Aorta (tissue), 5 donors: ENCODE measurements around the gene RBMX. TPM values are rescaled to one million over a fixed set of nuclear protein-coding genes. Genes with fewer than 3 reads are reported as not detected.

Experiments
- ATAC-seq: fragments of 200-7000 bp; cut with Tn5 transposase; one replicate; pipeline ENCODE4 v1.9.1; 2022; ENCODE audit warnings: moderate library complexity; ENCODE audit not compliant: low FRiP score
- DNase-seq, 2 donors: peaks; one replicate each; pipeline ENCODE4 v3.0.0-alpha.2; 2020
- H3K27ac ChIP-seq, 2 donors: one replicate each; pipeline ENCODE4 v1.5.1; 2013; ENCODE audit warnings: low read length in 2 of 2, mild to moderate bottlenecking in 2 of 2, moderate library complexity in 2 of 2, control low read depth in 1 of 2, inconsistent platforms in 1 of 2, low read depth in 1 of 2
- H3K27me3 ChIP-seq, 2 donors: one replicate each; pipeline ENCODE4 v1.6.1; 2013; ENCODE audit warnings: control low read depth in 1 of 2, low read length in 1 of 2, mild to moderate bottlenecking in 1 of 2, moderate library complexity in 1 of 2; ENCODE audit not compliant: insufficient read depth in 2 of 2, control insufficient read depth in 1 of 2
- H3K36me3 ChIP-seq, 2 donors: one replicate each; pipeline ENCODE4 v1.6.1; 2013; ENCODE audit warnings: control low read depth in 1 of 2, low read length in 1 of 2, mild to moderate bottlenecking in 1 of 2; ENCODE audit not compliant: insufficient read depth in 2 of 2, control insufficient read depth in 1 of 2
- H3K4me1 ChIP-seq, 2 donors: one replicate each; pipeline ENCODE4 v1.6.1; 2013; ENCODE audit warnings: low read length in 2 of 2, control low read depth in 1 of 2, mild to moderate bottlenecking in 1 of 2, moderate library complexity in 1 of 2; ENCODE audit not compliant: insufficient read depth in 2 of 2, control insufficient read depth in 1 of 2
- H3K4me3 ChIP-seq, 2 donors: one replicate each; pipeline ENCODE4 v1.5.1; 2013; ENCODE audit warnings: low read length in 2 of 2, control low read depth in 1 of 2, mild to moderate bottlenecking in 1 of 2
- H3K9me3 ChIP-seq: one replicate; pipeline ENCODE4 v1.6.1; 2013; ENCODE audit warnings: mild to moderate bottlenecking, low read length; ENCODE audit not compliant: control insufficient read depth
- WGBS, 2 donors: extraction: QIAGEN DNeasy Blood & Tissue Kit; methylation state at CpG; one replicate each; pipeline ENCODE4 v1.1.7; 2013; 5-methylcytosine and 5-hydroxymethylcytosine counted together
- intact Hi-C, 2 donors: fragments of 100-400 bp; cut with DNase I; formaldehyde crosslinking; loops; one replicate each; pipeline versions ENCODE4 v1.14.2 to v1.15.0; 2022
- polyA plus RNA-seq, 2 donors: library from polyadenylated mRNA; stranded (reverse); fragments of 200-250 nt; gene quantifications; one replicate each; pipeline ENCODE4 v1.2.3, GENCODE V29; 2013
- total RNA-seq, 2 donors: library from RNA; stranded (reverse); fragmentation: NEBNext Ultra II Directional; extraction: Animal tissue kit (Norgen Biotek cat#: 25700); gene quantifications; one replicate each; pipeline ENCODE4 v1.2.1, GENCODE V29; 2021
- donor health status: healthy with polysubstance abuse.
- donor health status: Bipolar disorder and iron deficiency.
- donor health status: DM: no; HTN: no; CAD: no.
- donor health status: DM: no; HTN: no; CAD: no.
- donor health status: DM: yes; HTN: yes; CAD: no.

RBMX gene
- total and polyA plus RNA-seq, 4 donors: 88.0 to 131 (median 129) TPM

GRCh38 chrX:136835761-136836160 is 44.8 kb downstream of the RBMX start:
- H3K36me3 ChIP-seq: no peaks in the 10 kb centered on the region
- no peak for DNase-seq
- WGBS, 2 donors: 58 to 72% methylated on average over 4 of the region's 4 CpGs
- no peaks in the 10 kb centered on the region for H3K4me1 ChIP-seq
- no peaks in the 10 kb centered on the region for H3K9me3 ChIP-seq
- no peak overlapping the region for H3K27ac ChIP-seq
- no peaks in the 10 kb centered on the region for H3K27me3 ChIP-seq
- ATAC-seq: no peak
- H3K4me3 ChIP-seq: no peak overlapping the region
- intact Hi-C loops: no loop called here

GRCh38 chrX:136829413-136829812 is 51.1 kb downstream of the RBMX start:
- intact Hi-C loops: no loop called here
- 85 to 92% methylated on average over 5 of the region's 5 CpGs for WGBS, 2 donors
- no peak for ATAC-seq

DNA sequence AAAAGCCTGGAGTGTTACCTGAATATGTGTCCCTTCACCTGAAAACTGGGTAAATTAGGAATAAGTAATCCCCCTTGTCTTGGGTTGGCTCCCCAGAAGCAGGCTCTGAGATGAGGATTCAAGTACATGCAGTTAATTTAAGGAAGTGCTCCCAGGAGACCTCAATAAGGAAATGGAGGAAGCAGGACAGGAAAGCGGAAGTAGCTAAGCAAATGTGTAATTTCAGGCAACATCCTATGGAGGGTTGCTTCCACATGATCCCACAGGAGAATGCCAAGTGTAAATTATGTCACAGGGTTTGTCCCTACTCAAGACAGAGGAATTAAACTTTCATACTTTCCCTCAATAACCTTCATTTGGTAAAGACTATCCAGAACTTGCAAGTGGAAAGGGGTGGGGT is 51.7 kb downstream of the RBMX start:
- H3K4me1 ChIP-seq: no peaks in the 10 kb centered on the region
- intact Hi-C loops: no loop called here
- no peak overlapping the region for H3K4me3 ChIP-seq
- H3K27me3 ChIP-seq: no peaks in the 10 kb centered on the region
- no peaks in the 10 kb centered on the region for H3K9me3 ChIP-seq
- ATAC-seq: no peak
- 76 to 94% methylated on average over 1 of the region's 1 CpG for WGBS, 2 donors
- no peaks in the 10 kb centered on the region for H3K36me3 ChIP-seq
- DNase-seq: no peak
- no peak overlapping the region for H3K27ac ChIP-seq

More at GRCh38 chrX:136829413-136829812, 51.1 kb downstream of the RBMX start:
- H3K9me3 ChIP-seq: no peaks in the 10 kb centered on the region
- no peak for DNase-seq
- H3K36me3 ChIP-seq: no peaks in the 10 kb centered on the region
- H3K27ac ChIP-seq: no peak overlapping the region
- H3K27me3 ChIP-seq: no peaks in the 10 kb centered on the region
- no peak overlapping the region for H3K4me3 ChIP-seq
- no peaks in the 10 kb centered on the region for H3K4me1 ChIP-seq

- 52 to 64% methylated on average over 3 of the region's 3 CpGs for WGBS, 2 donors
- DNase-seq (no peak), ATAC-seq (no peak)
- intact Hi-C loops: no loop called here
- Histone ChIP-seq H3K27ac (no peak overlapping the region), H3K27me3 (no peaks in the 10 kb centered on the region), H3K4me3 (no peak overlapping the region), H3K4me1 (no peaks in the 10 kb centered on the region), H3K9me3 (no peaks in the 10 kb centered on the region), H3K36me3 (no peaks in the 10 kb centered on the region)
Measured at GRCh38 chrX:136827026-136827425, 53.5 kb downstream of the RBMX start.

DNA sequence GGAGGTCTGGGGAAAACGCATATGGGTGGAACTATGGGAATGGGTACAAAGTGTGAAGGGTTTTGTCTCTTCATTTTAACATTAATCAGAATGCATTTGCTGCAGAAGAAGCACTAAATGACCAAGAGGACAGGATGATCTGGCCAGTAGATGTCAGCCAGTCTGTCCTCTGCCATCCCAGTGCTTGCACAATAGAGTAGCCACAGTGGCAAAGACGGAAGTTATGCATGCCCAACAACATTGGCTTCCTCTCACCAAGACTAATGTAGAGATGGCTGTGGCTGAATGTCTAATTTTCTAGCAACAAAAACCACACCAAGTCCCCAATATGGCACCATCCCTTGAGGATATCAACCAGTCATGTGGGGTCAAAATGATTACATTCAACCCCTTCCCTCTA is 54.8 kb downstream of the RBMX start:
- intact Hi-C loops: no loop called here
- Histone ChIP-seq H3K9me3 (no peaks in the 10 kb centered on the region), H3K4me3 (no peak overlapping the region), H3K36me3 (no peaks in the 10 kb centered on the region), H3K4me1 (no peaks in the 10 kb centered on the region), H3K27ac (no peak overlapping the region), H3K27me3 (no peaks in the 10 kb centered on the region)
- ATAC-seq (no peak), DNase-seq (no peak)
- 93 to 98% methylated on average over 2 of the region's 2 CpGs for WGBS, 2 donors

Other genes starting within 250 kb of the RBMX start
- under 1 TPM; 0.26 to 0.81 TPM for gene CD40LG, start 232.6 kb downstream of the RBMX start, total RNA-seq
- not detected for gene CD40LG, start 232.6 kb downstream of the RBMX start, polyA plus RNA-seq
- 10 to 100 TPM; 24.3 to 37.6 TPM for gene ARHGEF6, start 99.8 kb downstream of the RBMX start, total RNA-seq
- gene ARHGEF6, start 99.8 kb downstream of the RBMX start, polyA plus RNA-seq: 10 to 100 TPM in 1 of 2 donors, 1 to 10 TPM in 1; 7.9 to 14.0 TPM
- gene GPR101, start 153.3 kb upstream of the RBMX start, total RNA-seq: not detected
- gene GPR101, start 153.3 kb upstream of the RBMX start, polyA plus RNA-seq: not detected